ENCODE data around the gene REV3L. TPM values are rescaled to one million over a fixed set of nuclear protein-coding genes. Genes with fewer than 3 reads are reported as not detected.

Gene REV3L
- total RNA-seq, 4 donors from 2014 or later: 25.9 to 79.1 (median 49.0) TPM

DNA sequence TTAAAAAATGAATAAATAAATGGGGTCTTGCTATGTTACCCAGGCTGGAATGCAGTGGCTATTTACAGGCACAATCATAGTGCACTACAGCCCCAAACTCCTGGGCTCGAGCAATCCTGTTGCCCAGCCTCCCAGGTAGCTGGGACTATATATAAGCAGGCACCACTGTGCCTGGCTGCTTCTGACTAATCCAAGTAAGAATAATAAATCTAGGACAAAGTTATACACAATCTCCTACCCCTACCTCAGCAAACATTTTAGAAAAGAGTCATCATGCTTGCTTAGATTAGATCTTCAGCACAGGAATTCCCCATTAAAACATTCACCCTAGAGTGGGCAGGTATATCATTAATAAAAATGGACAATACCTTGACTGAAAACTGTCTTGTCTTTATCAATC is 124.6 kb downstream of the REV3L start:
- intact Hi-C loops (cut with DNase I; ENCODE audit: low total_unique reads): no loop called here
- in situ Hi-C loops (cut with MboI; ENCODE audit: low sequenced_read_pairs in 4 of 4): loop anchor here in 1 of 4 donors (25.0 kb wide), 1 partner anchor 279 kb away; no protein-coding TSS in a partner anchor
- peaks cover 5 to 11% of the 10 kb centered on the region in 2 donors for H3K4me1 ChIP-seq
- H3K27me3 ChIP-seq: no peaks in the 10 kb centered on the region
- TF ChIP-seq CTCF (IDR thresholded peaks at IDR 0.05 in 4 of 5, conservative IDR thresholded peaks at IDR 0.05 in 1 of 5) (no peak), POLR2A (IDR thresholded peaks at IDR 0.05) (no peak)
- H3K27ac ChIP-seq: no peak overlapping the region
- no peak for ATAC-seq
- DNase-seq: no peak
- H3K4me3 ChIP-seq: no peak overlapping the region
- peaks cover 0 to 43% of the 10 kb centered on the region in 2 donors for H3K36me3 ChIP-seq
- H3K9me3 ChIP-seq: no peaks in the 10 kb centered on the region

DNA sequence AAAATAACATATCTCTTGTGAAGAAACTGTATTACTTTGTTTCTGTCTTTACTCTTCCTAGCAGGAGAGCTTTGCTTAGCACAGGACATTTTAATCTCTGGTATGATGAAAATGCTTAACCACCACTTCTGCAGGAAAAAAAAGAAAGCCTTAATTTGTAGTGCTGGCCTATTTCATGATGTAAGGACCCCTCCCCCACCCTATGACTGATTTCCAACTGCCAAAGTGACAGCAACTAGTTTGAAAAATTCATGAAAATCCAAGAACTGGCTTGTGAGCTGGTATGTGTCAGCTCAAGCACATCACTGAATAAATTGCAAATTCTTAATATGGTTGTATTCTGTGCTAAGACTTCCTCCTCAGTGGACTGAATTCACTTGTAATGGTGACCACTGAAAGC is 125.3 kb downstream of the REV3L start:
- Histone ChIP-seq H3K4me1 (peaks cover 6 to 11% of the 10 kb centered on the region in 2 donors), H3K27ac (no peak overlapping the region), H3K4me3 (no peak overlapping the region), H3K9me3 (no peaks in the 10 kb centered on the region), H3K36me3 (peaks cover 0 to 39% of the 10 kb centered on the region in 2 donors), H3K27me3 (no peaks in the 10 kb centered on the region)
- intact Hi-C loops (cut with DNase I; ENCODE audit: low total_unique reads) (no loop called here), in situ Hi-C loops (cut with MboI; ENCODE audit: low sequenced_read_pairs in 4 of 4) (loop anchor here in 1 of 4 donors (25.0 kb wide), 1 partner anchor 280 kb away; no protein-coding TSS in a partner anchor)
- TF ChIP-seq POLR2A (IDR thresholded peaks at IDR 0.05): no peak
- no peak for TF ChIP-seq CTCF (IDR thresholded peaks at IDR 0.05 in 4 of 5, conservative IDR thresholded peaks at IDR 0.05 in 1 of 5)
- ATAC-seq (no peak), DNase-seq (no peak)

- Histone ChIP-seq H3K4me1 (peaks cover 6 to 11% of the 10 kb centered on the region in 2 donors), H3K27me3 (no peaks in the 10 kb centered on the region), H3K36me3 (peaks cover 0 to 51% of the 10 kb centered on the region in 2 donors), H3K4me3 (no peak overlapping the region), H3K27ac (no peak overlapping the region), H3K9me3 (no peaks in the 10 kb centered on the region)
- TF ChIP-seq POLR2A (IDR thresholded peaks at IDR 0.05) (no peak), CTCF (IDR thresholded peaks at IDR 0.05 in 4 of 5, conservative IDR thresholded peaks at IDR 0.05 in 1 of 5) (no peak)
- intact Hi-C loops (cut with DNase I; ENCODE audit: low total_unique reads) (no loop called here), in situ Hi-C loops (cut with MboI; ENCODE audit: low sequenced_read_pairs in 4 of 4) (loop anchor here in 1 of 4 donors (25.0 kb wide), 1 partner anchor 281 kb away; no protein-coding TSS in a partner anchor)
- no peak for DNase-seq
- ATAC-seq: no peak
Measured at GRCh38 chr6:111356551-111356950, 126.5 kb downstream of the REV3L start.

DNA sequence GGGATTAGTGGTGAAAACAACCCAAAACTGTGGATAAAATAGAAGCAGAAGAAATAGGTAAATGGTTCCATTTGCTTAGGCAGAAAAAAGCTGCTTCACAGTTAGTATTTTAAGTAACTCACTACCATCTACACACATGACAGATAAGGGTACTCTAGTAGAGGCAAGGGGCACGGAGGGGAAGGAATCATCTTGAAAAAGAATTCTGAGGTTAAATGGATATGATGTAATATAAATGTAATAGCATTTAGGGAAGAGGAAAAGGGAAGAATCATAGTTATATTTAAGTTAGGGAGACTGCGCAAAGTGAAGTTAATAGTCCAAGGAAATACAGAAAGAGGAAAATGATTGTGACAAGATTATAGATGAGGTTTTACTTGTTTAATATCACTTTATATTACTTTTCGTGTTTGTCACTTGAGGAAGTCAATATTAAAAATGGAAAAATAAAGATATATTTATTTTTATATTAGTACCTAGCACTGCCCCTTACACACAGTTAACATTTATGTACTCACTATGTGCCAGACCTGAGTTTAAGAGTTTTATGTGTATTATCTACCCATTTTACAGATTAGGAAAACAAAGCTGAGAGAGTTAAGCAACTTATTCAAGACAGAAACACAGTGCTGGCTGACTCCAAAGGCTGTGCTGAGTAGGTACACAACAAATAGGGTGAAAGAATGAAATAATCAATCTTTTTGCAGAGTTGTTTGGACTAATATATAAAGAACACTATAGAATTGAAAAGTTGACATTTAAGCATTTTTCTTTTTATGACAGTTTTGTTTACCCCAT is 128.1 kb downstream of the REV3L start:
- ATAC-seq: no peak
- peaks cover 0 to 67% of the 10 kb centered on the region in 2 donors for H3K36me3 ChIP-seq
- in situ Hi-C loops (cut with MboI; ENCODE audit: low sequenced_read_pairs in 4 of 4): loop anchor here in 1 of 4 donors (25.0 kb wide), 1 partner anchor 282 kb away; no protein-coding TSS in a partner anchor
- no peak for DNase-seq
- H3K9me3 ChIP-seq: no peaks in the 10 kb centered on the region
- TF ChIP-seq POLR2A (IDR thresholded peaks at IDR 0.05): no peak
- TF ChIP-seq CTCF (IDR thresholded peaks at IDR 0.05 in 4 of 5, conservative IDR thresholded peaks at IDR 0.05 in 1 of 5): no peak
- H3K27ac ChIP-seq: peak overlapping the region in 3 of 4 donors; percentile 1 to 25 (median 14)
- no peak overlapping the region for H3K4me3 ChIP-seq
- peaks cover 6 to 11% of the 10 kb centered on the region in 2 donors for H3K4me1 ChIP-seq
- intact Hi-C loops (cut with DNase I; ENCODE audit: low total_unique reads): no loop called here
- H3K27me3 ChIP-seq: no peaks in the 10 kb centered on the region

Measured in gastrocnemius medialis (tissue), 4 donors.